GM08714 (cell line): ENCODE results near the gene ELAPOR2.

Experiments used
- H3K4me3 ChIP-seq: fragments of 200-500 bp; sonication (Bioruptor generic); 2 replicates; pipeline ENCODE4 v1.5.1; 2014; ENCODE audit warnings: mild to moderate bottlenecking, low read length, inconsistent platforms
- ZNF274 ChIP-seq: IDR thresholded peaks from 2 replicates; pipeline ENCODE4 v1.6.1; 2012; ENCODE audit warnings: mild to moderate bottlenecking, low read depth, low read length

ELAPOR2 gene

GRCh38 chr7:87021285-87021684, 38.2 kb downstream of the ELAPOR2 start:
- H3K4me3 ChIP-seq, result no peak overlapping the region
- no peak for TF ChIP-seq ZNF274

- H3K4me3 ChIP-seq, result no peak overlapping the region
- TF ChIP-seq ZNF274, result no peak
Measured at GRCh38 chr7:87016606-87017005, 42.8 kb downstream of the ELAPOR2 start.

- TF ChIP-seq ZNF274, result no peak
- H3K4me3 ChIP-seq, result no peak overlapping the region
Measured at GRCh38 chr7:87013840-87014190, 45.6 kb downstream of the ELAPOR2 start.

- no peak for TF ChIP-seq ZNF274
- no peak overlapping the region for H3K4me3 ChIP-seq
Measured at GRCh38 chr7:87013136-87013839, 46.2 kb downstream of the ELAPOR2 start.
